ENCODE data around the gene MTF2.

GRCh38 chr1:93148001-93148400 lies 68.9 kb downstream of the MTF2 start:
- no peak for TF ChIP-seq CTCF (IDR thresholded peaks at IDR 0.05; ENCODE audit: insufficient read depth, low read length)
- no peak for TF ChIP-seq SPI1 (IDR thresholded peaks at IDR 0.05; ENCODE audit: borderline replicate concordance, low read depth)
- TF ChIP-seq POLR2AphosphoS5 (IDR thresholded peaks at IDR 0.05; ENCODE audit: low read depth) = no peak
